Ishikawa (cell line): ENCODE measurements around the gene RASA3.

Source experiments
- CEBPB ChIP-seq: IDR thresholded peaks from 2 replicates; pipeline ENCODE4 v1.6.1; 2012
- CREB1 ChIP-seq: IDR thresholded peaks from 2 replicates; pipeline ENCODE4 v1.6.1; 2012; ENCODE audit warnings: low read depth
- EGR1 ChIP-seq: IDR thresholded peaks from 2 replicates; pipeline ENCODE4 v1.6.1; 2012
- EP300 ChIP-seq: IDR thresholded peaks from 2 replicates; pipeline ENCODE4 v1.6.1; 2012; ENCODE audit warnings: borderline replicate concordance
- FOXM1 ChIP-seq: IDR thresholded peaks from 2 replicates; pipeline ENCODE4 v1.6.1; 2012; ENCODE audit warnings: low read depth, borderline replicate concordance
- RAD21 ChIP-seq: IDR thresholded peaks from 2 replicates; pipeline ENCODE4 v1.6.1; 2012; ENCODE audit warnings: low read depth
- TAF1 ChIP-seq: IDR thresholded peaks from 2 replicates; pipeline ENCODE4 v1.6.1; 2012; ENCODE audit warnings: low read depth, mild to moderate bottlenecking
- TCF12 ChIP-seq: IDR thresholded peaks from 2 replicates; pipeline ENCODE4 v1.6.1; 2012; ENCODE audit warnings: low read depth
- TEAD4 ChIP-seq: IDR thresholded peaks from 2 replicates; pipeline ENCODE4 v1.6.1; 2012
- YY1 ChIP-seq: IDR thresholded peaks from 2 replicates; pipeline ENCODE4 v1.6.1; 2012; ENCODE audit warnings: low read depth
- ZBTB7A ChIP-seq: IDR thresholded peaks from 2 replicates; pipeline ENCODE4 v1.6.1; 2012; ENCODE audit warnings: low read depth
- TF ChIP-seq, protein P1 (sequence below): IDR thresholded peaks from 2 replicates; pipeline ENCODE4 v1.6.1; 2012
- TF ChIP-seq, protein P2 (sequence below): IDR thresholded peaks from 2 replicates; pipeline ENCODE4 v1.6.1; 2012; ENCODE audit warnings: low read depth, mild to moderate bottlenecking

DNA sequence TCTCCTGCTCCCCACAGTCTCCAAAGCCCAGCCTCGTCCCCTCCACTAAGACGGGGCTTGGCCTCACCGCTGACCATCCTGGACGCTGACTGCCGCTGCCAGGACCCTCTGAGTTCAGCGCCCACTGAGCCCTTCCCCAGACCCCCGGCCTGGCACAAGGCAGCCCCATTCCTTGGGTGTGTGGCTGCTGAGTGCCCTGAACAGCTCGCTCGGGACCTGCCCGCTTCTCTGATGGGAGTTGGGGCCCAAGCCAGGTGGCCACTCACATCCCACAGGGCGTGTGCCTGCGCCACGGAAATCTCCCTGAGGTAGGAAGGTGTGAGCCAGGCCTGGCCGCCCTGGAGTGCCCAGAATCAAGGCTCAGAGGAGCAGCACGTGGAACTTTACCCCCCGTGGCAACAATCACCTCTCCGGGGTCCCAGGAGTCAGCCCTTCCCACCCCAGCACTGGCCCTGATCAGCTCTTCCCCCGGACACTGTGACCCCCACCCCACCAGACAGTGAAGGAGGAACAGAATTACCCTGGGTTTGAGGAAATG lies 179.4 kb downstream of the RASA3 start:
- TF ChIP-seq EP300, result no peak
- no peak for TF ChIP-seq RAD21
- TF ChIP-seq, protein P1, sequence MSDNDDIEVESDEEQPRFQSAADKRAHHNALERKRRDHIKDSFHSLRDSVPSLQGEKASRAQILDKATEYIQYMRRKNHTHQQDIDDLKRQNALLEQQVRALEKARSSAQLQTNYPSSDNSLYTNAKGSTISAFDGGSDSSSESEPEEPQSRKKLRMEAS, result no peak
- TF ChIP-seq TCF12, result no peak
- TF ChIP-seq CREB1, result no peak
- TF ChIP-seq CEBPB, result no peak
- TF ChIP-seq YY1, result no peak
- no peak for TF ChIP-seq TAF1
- no peak for TF ChIP-seq EGR1
- no peak for TF ChIP-seq ZBTB7A
- TF ChIP-seq, protein P2, sequence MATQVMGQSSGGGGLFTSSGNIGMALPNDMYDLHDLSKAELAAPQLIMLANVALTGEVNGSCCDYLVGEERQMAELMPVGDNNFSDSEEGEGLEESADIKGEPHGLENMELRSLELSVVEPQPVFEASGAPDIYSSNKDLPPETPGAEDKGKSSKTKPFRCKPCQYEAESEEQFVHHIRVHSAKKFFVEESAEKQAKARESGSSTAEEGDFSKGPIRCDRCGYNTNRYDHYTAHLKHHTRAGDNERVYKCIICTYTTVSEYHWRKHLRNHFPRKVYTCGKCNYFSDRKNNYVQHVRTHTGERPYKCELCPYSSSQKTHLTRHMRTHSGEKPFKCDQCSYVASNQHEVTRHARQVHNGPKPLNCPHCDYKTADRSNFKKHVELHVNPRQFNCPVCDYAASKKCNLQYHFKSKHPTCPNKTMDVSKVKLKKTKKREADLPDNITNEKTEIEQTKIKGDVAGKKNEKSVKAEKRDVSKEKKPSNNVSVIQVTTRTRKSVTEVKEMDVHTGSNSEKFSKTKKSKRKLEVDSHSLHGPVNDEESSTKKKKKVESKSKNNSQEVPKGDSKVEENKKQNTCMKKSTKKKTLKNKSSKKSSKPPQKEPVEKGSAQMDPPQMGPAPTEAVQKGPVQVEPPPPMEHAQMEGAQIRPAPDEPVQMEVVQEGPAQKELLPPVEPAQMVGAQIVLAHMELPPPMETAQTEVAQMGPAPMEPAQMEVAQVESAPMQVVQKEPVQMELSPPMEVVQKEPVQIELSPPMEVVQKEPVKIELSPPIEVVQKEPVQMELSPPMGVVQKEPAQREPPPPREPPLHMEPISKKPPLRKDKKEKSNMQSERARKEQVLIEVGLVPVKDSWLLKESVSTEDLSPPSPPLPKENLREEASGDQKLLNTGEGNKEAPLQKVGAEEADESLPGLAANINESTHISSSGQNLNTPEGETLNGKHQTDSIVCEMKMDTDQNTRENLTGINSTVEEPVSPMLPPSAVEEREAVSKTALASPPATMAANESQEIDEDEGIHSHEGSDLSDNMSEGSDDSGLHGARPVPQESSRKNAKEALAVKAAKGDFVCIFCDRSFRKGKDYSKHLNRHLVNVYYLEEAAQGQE, result no peak
- TF ChIP-seq TEAD4, result no peak
- no peak for TF ChIP-seq FOXM1
